ENCODE measurements around the gene CATSPERZ.

CATSPERZ gene

DNA sequence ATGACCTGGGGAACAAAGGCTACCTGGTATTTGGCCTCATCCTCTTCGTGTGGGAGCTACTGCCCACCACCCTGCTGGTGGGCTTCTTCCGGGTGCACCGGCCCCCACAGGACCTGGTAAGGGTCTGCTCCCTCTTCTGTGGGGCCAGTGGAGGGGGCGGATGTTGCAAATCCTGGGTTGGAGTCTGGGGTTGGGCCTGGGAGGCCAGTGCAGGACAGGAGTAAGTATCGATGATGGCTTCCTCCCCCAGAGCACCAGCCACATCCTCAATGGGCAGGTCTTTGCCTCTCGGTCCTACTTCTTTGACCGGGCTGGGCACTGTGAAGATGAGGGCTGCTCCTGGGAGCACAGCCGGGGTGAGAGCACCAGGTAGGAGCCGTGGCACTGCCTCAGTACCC lies 11.8 kb upstream of the CATSPERZ start:
- TF ChIP-seq, protein P1, sequence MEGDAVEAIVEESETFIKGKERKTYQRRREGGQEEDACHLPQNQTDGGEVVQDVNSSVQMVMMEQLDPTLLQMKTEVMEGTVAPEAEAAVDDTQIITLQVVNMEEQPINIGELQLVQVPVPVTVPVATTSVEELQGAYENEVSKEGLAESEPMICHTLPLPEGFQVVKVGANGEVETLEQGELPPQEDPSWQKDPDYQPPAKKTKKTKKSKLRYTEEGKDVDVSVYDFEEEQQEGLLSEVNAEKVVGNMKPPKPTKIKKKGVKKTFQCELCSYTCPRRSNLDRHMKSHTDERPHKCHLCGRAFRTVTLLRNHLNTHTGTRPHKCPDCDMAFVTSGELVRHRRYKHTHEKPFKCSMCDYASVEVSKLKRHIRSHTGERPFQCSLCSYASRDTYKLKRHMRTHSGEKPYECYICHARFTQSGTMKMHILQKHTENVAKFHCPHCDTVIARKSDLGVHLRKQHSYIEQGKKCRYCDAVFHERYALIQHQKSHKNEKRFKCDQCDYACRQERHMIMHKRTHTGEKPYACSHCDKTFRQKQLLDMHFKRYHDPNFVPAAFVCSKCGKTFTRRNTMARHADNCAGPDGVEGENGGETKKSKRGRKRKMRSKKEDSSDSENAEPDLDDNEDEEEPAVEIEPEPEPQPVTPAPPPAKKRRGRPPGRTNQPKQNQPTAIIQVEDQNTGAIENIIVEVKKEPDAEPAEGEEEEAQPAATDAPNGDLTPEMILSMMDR (conservative IDR thresholded peaks at IDR 0.05; ENCODE audit: low read depth, low read length), result no peak
- Histone ChIP-seq H3K79me2 (ENCODE audit: insufficient read depth, low read depth) (peaks cover 9% of the 10 kb centered on the region), H3K36me3 (ENCODE audit: insufficient read depth) (no peaks in the 10 kb centered on the region), H2AFZ (ENCODE audit: low read depth) (no peak overlapping the region), H3K4me1 (ENCODE audit: low read depth, poor library complexity, severe bottlenecking) (peaks cover 18% of the 10 kb centered on the region), H3K4me3 (IDR thresholded peaks at IDR 0.05; ENCODE audit: insufficient read depth, low read depth, low read length) (no peak overlapping the region), H3K9ac (no peak overlapping the region), H3K4me2 (no peak overlapping the region), H3K27ac (no peak overlapping the region), H4K20me1 (ENCODE audit: insufficient read depth) (no peaks in the 10 kb centered on the region), H3K27me3 (ENCODE audit: insufficient read depth, low read depth) (no peaks in the 10 kb centered on the region; the same call in 1 of the 2 replicates)

DNA sequence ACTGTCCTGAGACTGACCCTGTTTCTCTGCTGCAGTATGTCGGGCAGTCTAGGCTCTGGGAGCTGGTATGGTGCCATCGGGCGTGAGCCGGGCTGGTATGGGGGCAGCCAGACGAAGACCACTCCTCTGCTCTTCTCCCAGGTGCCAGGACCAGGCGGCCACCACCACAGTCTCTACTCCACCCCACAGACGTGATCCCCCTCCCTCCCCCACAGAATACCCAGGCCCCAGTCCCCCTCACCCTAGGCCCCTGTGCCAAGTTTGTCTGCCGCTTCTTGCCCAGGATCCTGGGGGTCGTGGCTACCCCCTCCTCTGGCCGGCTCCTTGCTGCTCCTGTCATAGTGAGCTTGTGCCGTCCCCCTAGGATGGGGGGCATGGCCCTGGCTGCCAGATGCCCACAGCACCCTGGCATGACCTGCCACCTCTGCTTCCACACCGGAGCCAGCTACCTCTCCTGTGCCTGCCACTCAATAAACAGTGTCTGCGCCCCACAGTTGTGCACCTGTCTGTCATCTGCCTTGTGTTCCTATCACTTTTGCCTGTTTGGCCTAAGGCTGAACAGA lies 11.1 kb upstream of the CATSPERZ start:
- no peak overlapping the region for H3K4me3 ChIP-seq (IDR thresholded peaks at IDR 0.05; ENCODE audit: insufficient read depth, low read depth, low read length)
- no peak overlapping the region for H3K4me2 ChIP-seq
- no peak overlapping the region for H2AFZ ChIP-seq (ENCODE audit: low read depth)
- TF ChIP-seq, protein P1 (conservative IDR thresholded peaks at IDR 0.05; ENCODE audit: low read depth, low read length), result no peak
- no peaks in the 10 kb centered on the region for H3K36me3 ChIP-seq (ENCODE audit: insufficient read depth)
- no peak overlapping the region for H3K9ac ChIP-seq
- peaks cover 11% of the 10 kb centered on the region for H3K4me1 ChIP-seq (ENCODE audit: low read depth, poor library complexity, severe bottlenecking)
- no peak overlapping the region for H3K27ac ChIP-seq
- no peaks in the 10 kb centered on the region for H4K20me1 ChIP-seq (ENCODE audit: insufficient read depth)
- H3K27me3 ChIP-seq (ENCODE audit: insufficient read depth, low read depth), result no peaks in the 10 kb centered on the region; the same call in 1 of the 2 replicates
- peaks cover 2% of the 10 kb centered on the region; the same call in 1 of the 2 replicates for H3K79me2 ChIP-seq (ENCODE audit: insufficient read depth, low read depth)

DNA sequence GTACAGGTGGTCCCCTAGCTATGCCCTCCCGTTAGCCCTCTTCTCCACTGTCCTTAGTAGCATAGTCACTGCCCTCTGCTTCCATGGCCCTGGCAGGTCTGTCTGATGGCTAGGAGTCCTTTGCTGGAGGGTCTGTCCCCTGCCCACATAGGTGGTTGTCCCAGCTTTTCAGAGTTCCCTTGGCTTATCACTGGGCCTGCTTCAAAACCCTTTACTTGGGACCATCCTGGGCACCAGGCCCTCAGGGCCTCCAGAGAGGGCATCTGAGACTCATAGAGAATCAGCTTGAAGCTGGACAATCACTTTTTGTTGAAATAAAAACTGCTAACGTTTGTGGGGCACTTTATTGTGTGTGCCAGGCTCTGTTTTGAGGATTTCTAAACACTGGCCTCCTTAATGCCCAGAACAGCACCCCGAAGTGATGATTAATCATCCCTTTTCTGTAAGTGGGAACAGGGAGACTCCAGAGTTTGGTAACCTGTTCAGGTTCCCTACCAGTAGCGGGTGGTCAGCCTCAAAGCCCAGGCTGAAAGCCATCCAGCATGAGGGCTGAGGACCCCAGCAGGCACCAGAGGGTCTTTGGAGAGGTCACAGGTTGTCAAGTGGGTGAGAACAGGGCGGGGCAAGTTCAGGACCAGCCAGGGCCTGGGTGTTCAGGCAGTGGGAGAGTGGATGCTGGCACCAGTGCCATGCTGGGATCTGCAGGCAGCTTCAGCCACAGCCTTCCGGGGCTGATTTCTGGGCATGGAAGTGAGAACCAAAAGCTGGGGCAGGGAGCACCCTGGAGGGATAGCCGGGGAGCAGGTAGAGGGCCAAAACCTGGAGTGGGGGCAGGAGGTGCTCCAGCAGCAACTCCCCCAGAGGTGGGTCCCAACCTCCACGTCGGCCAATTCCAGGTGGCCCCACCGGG lies 9.6 kb upstream of the CATSPERZ start:
- no peaks in the 10 kb centered on the region; the same call in 1 of the 2 replicates for H3K27me3 ChIP-seq (ENCODE audit: insufficient read depth, low read depth)

DNA sequence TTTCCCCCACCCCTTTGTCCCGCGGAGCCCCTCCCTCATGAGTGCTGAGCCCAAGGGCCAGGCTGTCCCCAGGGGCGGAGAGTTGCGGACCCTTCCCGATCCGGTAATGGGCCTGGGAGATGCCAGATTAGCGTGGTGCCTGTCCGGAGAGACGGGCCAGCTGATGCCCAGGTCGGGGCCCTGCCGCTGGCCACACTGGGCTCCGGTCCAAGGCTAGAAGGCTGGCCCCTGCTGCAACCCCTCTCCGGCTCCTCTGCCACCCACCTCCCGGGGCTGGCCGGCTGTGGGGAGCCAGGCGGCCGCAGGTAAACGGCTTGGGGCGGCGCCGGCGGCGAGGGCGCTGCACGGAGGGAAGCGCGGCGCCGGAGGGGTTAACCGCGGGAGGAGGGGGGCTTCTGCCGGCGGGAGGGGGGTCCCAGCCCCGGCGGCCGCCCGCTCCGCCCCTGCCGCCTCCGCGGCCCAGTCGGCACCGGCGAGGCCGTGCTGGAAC lies 8.9 kb upstream of the CATSPERZ start, which contains the start of gene KCNK4:
Gene KCNK4 (plus strand): TSS at position 41 of the 490 bp plus-strand sequence. CDS start 1,717 bp downstream, outside the sequence.
- Histone ChIP-seq H3K27me3 (ENCODE audit: insufficient read depth, low read depth) (no peaks in the 10 kb centered on the region; the same call in 1 of the 2 replicates), H3K9ac (no peak within 1 kb of the TSS), H3K4me1 (ENCODE audit: low read depth, poor library complexity, severe bottlenecking) (peaks cover 8% of the 10 kb centered on the region), H3K36me3 (ENCODE audit: insufficient read depth) (no peaks in the 10 kb centered on the region), H3K4me2 (no peak within 1 kb of the TSS), H3K27ac (no peak within 1 kb of the TSS), H4K20me1 (ENCODE audit: insufficient read depth) (no peaks in the 10 kb centered on the region), H3K79me2 (ENCODE audit: insufficient read depth, low read depth) (no peaks in the 10 kb centered on the region), H2AFZ (ENCODE audit: low read depth) (no peak within 1 kb of the TSS), H3K4me3 (IDR thresholded peaks at IDR 0.05; ENCODE audit: insufficient read depth, low read depth, low read length) (no peak within 1 kb of the TSS)
- TF ChIP-seq, protein P1 (conservative IDR thresholded peaks at IDR 0.05; ENCODE audit: low read depth, low read length), result no peak

More for the DNA sequence above, 9.6 kb upstream of the CATSPERZ start:
- TF ChIP-seq, protein P1 (conservative IDR thresholded peaks at IDR 0.05; ENCODE audit: low read depth, low read length), result no peak
- peaks cover 11% of the 10 kb centered on the region for H3K4me1 ChIP-seq (ENCODE audit: low read depth, poor library complexity, severe bottlenecking)
- no peaks in the 10 kb centered on the region for H3K79me2 ChIP-seq (ENCODE audit: insufficient read depth, low read depth)
- no peak overlapping the region for H3K27ac ChIP-seq
- H3K4me2 ChIP-seq, result no peak overlapping the region
- no peak overlapping the region for H3K4me3 ChIP-seq (IDR thresholded peaks at IDR 0.05; ENCODE audit: insufficient read depth, low read depth, low read length)
- H2AFZ ChIP-seq (ENCODE audit: low read depth), result no peak overlapping the region
- H4K20me1 ChIP-seq (ENCODE audit: insufficient read depth), result no peaks in the 10 kb centered on the region
- H3K36me3 ChIP-seq (ENCODE audit: insufficient read depth), result no peaks in the 10 kb centered on the region
- no peak overlapping the region for H3K9ac ChIP-seq
